Measurements from ENCODE around the gene COL4A4.

The COL4A4 gene

DNA sequence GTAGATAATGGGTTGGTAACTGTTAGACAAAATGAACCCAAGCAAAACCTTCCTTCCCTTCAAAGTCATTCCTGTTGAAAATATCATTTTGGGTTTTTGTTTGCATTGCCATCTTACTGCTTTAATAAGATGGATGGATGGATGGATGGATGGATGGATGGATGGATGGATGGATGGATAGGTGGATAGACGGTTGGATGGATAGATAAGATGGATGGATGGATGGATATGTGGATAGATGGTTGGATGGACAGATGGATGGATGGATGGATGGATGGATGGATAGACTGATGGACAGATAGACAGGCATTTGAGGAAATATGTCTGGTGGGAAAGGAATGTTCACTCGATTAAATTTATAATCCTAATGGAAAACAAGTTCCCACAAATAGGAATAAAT, 133.2 kb downstream of the COL4A4 start:
- no peak for DNase-seq (ENCODE audit: low spot score)

DNA sequence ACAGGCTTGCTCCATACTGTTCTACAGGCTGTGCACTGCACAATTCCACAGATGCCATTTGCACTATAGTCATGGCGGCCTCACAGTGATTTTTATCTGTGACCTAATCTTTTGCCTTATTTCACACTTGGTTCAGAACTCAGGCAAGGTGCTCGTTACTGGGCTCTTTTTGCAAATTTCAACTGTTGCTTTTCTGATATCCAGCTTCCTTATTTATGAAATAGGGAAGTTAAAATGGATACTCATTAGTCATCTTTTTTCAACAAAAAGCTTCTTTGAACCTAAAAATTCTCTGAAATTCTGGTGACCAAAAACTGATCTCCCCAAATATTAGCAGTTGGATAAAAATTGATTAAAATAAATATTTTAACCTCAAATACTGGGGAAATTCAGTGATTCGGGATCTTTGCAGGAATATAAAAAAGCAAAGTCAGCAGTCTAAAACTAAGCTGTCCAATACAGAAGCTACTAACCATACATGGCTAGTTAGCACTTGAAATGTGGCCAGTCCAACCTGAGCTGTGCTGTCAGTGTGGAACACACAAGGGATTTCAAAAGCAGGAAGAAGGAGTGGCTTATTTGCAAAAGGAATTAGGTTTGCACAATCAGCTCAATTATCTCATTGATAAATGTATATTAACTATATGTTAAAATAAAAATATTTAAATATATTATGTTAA, 134.4 kb downstream of the COL4A4 start:
- no peak for DNase-seq (ENCODE audit: low spot score)

DNA sequence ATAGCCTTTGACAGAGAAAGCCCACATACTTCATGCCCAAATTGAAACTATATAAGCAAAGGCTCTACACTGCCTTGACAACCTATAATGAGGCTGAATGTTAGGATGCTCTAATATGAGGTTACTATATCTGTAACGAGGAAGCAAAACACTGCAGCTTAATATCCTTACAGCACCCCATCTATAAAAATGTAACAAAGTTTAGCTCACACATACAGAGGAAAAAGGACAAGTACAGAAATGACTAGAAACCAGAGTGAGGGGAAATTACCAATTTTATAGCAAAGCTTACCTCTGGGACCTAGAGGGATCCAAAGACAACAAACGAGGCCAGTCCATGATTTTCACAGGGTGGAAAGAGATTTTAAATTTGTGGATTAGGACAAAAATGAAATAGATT, 138.5 kb downstream of the COL4A4 start:
- DNase-seq (ENCODE audit: low spot score), result no peak

DNA sequence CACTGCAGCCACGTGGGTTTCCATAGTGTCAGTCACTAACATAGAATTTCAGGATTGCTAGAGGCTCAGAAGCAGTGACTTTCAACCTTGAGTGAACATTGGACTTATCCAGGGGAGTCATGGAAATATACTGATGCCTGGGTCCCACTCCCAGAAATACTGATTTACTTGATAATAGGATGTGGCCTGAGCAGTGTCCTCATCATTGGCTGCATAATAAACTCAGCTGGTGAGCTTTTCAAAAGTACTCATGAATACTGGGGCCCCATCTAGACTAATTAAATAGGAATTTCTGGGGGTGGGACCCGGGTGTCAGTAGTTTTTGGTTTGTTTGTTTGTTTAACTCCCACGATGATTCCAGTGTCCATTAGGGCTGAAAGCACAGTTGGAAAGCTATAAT, 141.4 kb downstream of the COL4A4 start:
- DNase-seq (ENCODE audit: low spot score), result no peak

DNA sequence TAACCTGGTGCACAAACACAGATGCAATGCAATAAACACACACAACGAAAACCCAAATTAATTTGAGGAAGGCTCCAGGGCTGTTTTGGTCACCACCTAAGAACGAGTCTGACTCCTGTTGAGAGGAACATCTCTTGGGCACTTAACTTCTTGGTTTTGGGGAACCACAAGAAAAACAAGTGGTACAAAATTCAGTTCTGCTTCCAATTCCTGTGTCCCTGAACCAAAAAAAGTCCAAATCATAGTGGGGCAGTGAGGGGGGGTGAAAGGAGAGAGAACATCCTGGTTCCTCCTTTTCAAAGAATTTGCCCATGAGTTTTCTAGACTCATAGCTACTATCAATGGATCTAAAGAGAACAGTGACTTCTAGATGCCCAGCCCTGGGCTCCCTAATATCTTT, 143.6 kb downstream of the COL4A4 start:
- DNase-seq (ENCODE audit: low spot score), result no peak

DNA sequence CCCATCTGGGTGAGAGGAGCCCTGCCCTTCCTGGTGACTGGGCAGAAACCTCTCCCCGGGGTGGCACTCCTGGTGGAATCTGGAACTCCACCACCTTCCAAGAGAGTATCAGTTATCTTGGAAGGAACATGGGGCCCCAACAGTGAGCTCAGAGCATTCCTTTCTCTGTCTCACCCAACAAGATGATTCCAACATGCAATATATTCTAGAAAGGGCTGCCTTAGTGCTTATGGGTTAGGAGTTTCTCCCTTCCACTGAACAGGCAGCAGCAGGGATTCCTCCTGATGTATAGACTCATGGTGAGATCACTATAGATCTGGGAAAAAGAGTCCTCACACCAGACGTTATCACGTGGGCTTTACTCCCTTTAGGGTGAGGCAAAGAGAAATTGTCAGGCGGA, 147.1 kb downstream of the COL4A4 start:
- DNase-seq (ENCODE audit: low spot score), result no peak

DNA sequence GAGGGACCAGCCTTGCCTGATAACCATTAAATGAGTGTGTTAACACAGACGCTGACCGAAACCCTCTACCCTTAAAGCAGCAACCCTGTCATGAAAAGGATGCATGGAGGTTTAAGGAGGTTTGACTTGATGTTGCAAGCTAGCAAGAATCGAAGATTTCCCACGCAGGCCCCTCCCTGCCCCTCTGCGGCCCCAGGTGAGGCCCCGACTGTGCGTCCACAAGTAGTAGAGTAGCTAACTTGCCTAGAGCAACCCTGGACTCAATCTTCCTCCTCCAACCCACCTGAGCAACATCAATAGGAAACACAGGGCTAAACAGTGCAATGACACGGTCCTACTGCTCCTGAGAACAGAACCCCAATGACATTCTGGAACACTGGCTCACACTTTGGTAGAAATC, 150.1 kb downstream of the COL4A4 start:
- DNase-seq (ENCODE audit: low spot score), result no peak

DNA sequence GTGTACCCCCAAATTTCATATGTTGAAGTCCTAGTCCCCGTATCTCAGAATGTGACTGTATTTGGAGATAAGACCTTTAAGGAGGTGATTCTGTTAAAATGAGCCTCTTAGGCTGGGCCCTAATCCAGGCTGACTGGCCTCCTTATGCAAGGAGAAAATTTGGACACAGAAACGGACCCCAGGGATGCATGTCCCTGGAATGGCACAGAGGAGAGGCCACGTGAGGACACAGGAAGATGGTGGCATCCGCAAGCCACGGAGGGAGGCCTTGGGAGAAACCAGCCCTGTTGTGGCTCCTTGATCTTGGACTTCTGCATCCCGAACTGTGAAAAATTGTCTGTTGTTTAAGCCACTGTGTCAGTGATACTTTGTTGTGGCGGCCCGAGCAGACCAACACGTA, 150.7 kb downstream of the COL4A4 start:
- DNase-seq (ENCODE audit: low spot score), result no peak

DNA sequence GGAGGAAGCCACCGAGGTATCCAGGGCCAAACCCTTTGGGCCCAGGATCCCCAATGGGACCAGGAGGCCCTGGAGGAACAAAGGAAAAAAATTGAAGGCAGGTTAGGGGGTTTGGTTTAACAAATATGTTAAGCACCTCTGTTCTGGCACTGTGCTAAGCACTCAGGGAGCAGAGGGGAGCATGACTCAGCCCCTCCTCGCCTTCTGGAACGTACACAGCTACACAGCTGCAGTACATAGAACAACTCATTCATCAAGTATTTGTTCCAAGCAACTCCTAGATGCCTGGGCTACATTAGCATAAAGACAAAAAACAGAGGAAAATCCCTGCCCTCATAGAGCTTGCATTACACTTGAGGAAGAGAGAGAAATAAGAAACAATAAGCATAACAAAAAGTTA, 153.6 kb downstream of the COL4A4 start:
- DNase-seq (ENCODE audit: low spot score), result no peak

DNA sequence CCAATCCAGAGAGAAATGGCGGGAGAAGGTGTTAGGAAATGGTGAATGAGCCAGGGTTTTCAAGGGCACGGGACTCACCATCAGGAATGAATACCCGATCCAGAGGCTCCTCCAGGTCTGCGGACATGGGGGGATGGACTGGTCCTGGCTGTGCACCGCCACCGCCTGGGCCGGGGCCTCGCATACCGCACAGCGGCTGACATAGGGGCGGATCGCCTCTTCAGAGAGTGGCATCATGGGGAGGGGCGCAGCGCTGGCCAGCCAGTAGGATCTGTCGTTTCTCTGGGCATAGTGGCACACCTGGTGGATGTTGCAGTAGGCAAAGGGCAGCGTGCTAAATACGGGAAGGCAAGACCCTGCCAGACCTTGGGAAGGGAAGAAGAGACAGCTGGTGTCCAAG, 156.1 kb downstream of the COL4A4 start:
- DNase-seq (ENCODE audit: low spot score), result no peak

DNA sequence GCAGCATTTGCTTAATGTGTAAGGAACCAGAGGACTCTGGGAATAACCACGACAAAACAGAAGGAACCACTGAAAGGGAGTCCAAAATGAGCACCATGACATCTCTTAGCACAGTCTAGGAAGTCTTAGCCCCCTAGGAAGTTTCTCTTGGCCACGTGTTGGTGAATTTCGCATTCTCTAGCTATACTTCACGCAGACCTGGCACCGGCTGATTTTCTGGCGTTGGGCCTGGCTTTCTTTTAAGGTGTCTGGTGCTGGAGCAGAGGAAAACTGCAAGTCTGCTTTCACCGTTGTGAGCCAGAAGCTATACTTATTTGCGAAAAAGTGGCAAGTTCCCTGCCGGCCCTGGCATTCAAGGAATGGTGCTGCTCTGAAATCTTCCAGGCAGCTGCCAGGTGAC, 156.9 kb downstream of the COL4A4 start:
- DNase-seq (ENCODE audit: low spot score), result no peak

DNA sequence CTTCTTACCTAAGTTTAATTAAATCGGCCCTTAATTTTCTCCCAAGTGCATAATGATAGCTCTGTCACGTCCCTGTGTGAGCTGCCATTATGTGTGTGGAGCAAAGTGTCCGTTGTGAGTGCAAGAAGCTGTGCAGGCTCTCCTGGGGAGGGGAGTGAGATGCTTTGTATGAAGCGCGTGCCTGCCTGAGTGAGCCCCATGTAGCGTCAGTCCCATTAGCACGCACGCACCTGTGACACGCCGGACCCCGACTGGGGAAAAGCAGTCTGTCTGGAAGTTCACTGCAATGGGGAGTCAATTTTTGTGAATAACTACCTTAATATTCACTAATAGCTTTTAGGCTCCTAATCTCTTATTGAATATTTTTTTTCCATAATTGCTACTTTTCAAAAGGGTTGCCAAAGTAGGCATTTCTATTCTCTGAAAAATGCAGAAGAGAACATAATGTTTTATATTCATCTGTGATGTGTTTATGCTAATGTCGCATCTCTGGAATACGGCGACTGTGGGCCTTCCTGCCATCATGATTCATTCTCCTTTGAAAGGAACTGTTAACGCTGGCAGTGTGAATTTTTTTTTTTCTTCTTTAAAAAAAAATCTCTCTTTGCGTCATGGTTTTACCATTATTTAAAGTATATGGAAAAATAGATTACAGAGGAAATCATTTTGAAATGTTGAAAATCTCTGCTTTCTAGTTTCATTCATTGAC, 157.7 kb downstream of the COL4A4 start:
- no peak for DNase-seq (ENCODE audit: low spot score)

DNA sequence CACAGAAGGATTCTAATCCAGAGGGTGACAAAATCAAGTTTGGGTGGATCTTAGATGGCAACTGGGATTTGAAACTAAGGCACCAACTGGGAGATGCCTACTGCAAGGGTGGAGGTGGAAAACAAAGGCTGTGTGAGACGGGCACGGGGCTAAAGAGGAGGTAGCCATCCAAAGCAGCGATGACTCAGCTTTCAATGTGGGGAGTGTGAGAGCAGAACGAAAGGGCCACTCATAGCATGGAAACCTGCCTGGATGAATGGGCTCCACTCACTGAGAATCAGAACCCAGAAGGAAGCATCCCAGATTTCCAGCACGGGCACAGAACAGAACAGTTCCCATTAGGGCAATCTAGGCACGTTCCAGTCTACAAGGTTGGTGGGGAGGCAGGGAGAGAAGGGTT, 159.5 kb downstream of the COL4A4 start:
- no peak for DNase-seq (ENCODE audit: low spot score)

DNA sequence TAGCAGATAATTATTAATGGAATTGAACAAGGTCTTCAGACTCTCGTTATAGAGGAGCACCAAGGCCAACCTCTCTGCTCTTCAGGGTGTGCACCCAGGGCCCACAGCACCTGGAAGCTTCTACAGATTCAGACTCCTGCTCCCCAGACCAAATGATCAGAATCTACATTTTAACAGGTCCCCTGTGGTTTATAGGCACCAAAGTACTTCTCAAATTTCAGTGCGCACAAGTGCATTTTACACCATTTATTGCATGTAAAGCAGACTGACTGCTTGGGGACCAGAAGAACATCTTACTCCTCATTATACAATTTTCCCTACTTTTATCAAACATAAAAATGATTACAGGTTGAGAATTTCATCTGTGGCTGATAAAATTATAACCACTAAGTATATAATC, 163.9 kb downstream of the COL4A4 start:
- no peak for DNase-seq (ENCODE audit: low spot score)

DNA sequence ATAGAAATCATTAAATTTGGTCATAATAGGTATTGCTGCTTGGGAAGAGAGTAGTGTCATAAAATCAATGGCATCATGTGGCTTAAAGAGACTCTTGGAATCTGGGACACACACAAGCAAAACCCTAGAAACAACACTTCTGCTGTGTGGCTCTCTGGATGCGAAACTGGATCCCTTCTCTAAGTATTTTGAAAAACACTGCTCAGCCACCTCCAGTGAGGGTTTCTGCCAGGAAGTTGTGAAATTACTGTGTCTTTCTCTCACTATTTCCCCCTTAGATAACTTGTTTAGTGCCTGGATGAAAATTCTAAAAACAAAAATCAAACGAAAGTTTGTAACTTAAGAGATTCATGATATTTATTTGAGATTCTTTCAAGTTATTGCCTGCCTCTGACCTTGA, 164.3 kb downstream of the COL4A4 start:
- no peak for DNase-seq (ENCODE audit: low spot score)

DNA sequence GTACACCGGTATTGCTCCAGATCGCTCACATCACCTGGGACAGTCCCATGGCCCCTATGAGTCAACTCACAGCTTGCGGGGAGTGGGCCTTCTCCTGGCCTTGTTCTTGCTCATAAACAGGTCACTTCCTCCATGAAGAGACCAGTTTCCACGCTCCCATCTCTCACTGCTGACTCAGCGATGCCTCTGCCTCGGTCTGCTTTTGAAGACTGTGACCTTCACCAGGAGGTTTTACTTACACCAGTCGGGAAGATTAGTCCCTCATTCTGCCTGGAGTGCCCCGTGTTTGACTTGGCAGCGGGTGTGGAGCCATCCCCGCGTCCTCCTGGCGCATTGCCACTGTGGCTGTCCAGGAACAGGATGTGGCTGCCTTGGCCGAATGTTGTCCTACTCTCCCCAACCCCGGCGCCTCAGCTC, 168.4 kb downstream of the COL4A4 start:
- DNase-seq (ENCODE audit: low spot score), result no peak

DNA sequence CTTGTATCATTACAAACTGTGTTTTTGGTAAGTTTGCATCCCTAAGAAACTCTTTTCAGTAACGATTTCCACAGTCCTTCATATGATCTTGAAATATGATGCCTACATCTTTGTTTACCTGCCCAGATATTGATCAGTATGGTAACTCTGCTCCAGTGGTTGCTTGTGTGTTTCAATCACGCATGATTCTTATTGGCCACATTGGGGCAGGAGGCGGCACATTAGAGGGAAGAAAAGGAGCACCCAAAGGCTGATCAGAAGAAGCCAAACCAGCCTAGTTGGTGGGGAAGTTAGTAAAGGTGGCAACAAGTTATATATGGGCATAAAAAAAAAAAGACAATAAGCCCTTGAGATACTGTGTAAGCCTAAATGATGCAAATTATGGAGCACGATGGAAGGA, 169.2 kb downstream of the COL4A4 start:
- DNase-seq (ENCODE audit: low spot score), result peak; percentile 40

DNA sequence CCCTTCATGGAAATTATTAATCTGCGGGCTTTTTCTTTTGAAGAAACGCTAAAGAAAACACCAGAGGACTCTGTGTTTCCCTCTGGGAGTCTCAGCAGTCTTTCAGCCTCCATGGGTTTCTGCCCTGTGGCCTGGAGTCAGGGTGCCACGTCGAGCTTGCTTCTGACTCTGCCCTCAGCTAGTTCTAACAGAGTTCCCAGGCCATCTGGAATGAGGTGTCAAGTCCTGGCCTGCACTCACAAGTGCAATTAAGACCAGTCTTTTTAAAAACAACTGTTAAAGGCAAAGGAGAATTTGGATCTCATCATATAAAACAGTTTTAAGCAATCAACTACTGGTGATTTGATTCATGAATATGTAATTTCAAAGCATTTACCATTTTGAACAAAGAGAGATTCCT, 170.8 kb downstream of the COL4A4 start:
- no peak for DNase-seq (ENCODE audit: low spot score)

DNA sequence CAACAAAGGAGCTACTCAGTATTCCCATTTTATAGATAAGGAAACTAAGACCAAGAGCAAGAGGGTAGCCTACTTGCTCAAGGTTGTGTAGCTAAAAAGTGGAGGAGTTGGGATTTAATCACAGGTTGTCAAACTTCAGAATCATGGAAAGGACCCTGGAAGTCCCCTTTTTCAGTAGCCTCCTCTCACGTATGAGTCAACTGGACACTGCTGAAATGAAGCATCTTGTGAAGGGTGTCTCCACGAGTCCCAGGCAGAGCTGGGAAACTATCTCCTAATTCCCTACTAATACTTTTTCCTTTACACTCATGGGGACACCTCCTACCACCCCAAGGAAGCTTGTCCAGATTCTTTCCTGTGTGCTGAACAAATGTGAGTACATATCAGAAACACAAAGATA, 172.3 kb downstream of the COL4A4 start:
- no peak for DNase-seq (ENCODE audit: low spot score)

DNA sequence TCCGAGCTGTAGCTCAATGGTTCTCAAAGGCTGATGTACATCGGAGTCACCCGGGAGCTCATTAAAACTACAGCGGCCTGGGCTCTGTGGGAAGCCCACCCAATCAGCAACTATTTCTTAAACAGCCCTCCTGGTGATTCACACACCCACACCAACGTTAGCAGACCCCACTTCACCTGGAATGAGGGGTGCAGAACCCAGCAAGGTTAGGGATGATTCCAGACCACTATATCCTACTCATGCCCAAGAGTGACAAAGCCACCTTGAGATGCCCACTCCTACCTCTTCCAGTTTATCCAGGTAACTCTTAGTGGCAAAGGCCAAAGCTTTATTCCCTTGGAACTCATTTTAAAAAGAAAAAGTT, 178.4 kb downstream of the COL4A4 start:
- DNase-seq (ENCODE audit: low spot score), result no peak

DNA sequence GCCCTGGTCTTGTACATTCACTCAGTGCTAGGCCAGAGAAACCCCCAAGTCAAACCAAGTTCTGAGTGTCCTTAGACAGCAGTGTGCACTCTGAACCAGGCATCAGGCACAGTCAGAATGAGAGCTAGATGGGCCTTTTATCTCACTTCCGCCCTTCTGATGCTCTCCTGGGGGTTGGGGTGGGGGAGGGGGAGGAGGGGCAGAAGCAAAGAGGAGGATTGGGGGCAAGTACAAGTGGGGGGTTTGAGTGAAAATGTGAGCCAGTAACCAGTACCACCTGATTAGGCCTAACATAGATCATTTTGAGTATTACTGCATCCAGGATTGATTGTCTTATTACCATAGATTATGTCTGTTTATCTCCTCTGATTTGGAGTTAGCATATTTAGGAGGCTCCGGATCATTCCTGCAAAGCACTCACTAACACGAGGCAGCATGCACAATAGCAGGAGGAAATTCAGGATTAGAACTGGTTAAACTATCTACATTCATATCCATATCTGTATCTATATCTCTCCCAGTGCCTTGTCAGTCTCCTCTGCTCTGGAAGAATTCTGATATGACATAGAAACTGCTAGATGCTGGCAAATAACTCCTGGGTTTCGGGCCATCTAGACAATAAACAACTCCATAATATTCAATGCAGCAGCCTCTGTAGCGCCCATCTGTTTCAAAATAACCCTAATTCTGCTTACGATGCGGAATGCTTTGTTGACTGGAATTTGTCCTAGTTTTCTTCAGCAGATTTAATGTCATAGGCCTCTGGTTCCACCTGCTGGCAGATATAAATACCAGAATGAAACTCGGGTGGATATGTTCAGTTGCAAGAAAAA, 179.0 kb downstream of the COL4A4 start:
- peak; percentile 49 for DNase-seq (ENCODE audit: low spot score)

DNA sequence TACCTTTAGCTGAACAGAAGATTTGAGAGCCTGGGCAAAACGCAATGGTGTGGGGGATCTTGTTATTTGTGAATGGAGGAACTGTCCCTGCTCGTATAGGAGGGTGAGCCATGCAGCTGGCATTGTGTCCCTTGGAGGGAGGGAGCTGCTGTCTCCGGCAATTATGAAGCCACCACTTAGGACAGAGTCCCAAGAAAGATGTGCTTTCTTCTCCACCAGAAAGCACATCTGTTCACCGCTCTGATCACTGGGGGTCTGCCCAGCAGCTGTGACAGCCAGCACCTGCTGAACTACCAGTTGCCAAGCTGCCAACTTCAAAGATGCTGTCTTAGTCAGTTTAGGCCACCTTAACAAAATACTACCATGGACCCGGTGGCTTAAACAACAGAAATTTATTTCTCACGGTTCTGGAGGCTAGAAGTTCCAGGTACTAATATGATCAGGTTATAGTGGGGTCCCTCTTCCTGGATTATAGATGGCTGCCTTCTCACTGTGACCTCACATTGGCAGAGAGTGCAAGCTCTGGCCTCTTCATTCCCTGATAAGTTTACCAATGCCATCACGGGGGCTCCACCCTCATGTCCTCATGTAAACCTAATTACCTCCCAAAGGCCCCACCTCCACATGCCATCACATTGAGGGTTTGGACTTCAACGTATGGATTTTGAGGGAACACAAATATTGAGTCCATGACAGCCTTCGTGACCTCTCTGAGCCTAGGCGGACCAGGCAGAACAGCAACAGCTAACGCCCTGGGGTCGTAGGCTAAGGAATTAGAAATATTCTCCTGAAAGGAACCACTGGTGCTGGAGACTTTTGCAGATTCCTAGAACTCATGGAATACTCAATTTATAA, 179.9 kb downstream of the COL4A4 start:
- no peak for DNase-seq (ENCODE audit: low spot score)
